WTC11 (cell line): ENCODE measurements around the gene AK8. TPM values are rescaled to one million over a fixed set of nuclear protein-coding genes. Genes with fewer than 3 reads are reported as not detected.

Experiments used
- ELF4 ChIP-seq: sonication (generic); formaldehyde crosslinking; IDR thresholded peaks from 2 replicates; pipeline ENCODE4 v1.8.1; 2022; ENCODE audit warnings: low read depth, mild to moderate bottlenecking, moderate library complexity, missing genetic modification reagents
- EMX1 ChIP-seq: fragments of 250-450 bp; sonication (Bioruptor Pico); IDR thresholded peaks from 2 replicates; pipeline ENCODE4 v1.8.0; 2021; ENCODE audit warnings: mild to moderate bottlenecking
- GTF2I ChIP-seq: fragments of 250-450 bp; sonication (Bioruptor Pico); conservative IDR thresholded peaks from 2 replicates; pipeline ENCODE4 v1.4.0; 2021; ENCODE audit warnings: mild to moderate bottlenecking
- KAT7 ChIP-seq: sonication (generic); formaldehyde crosslinking; IDR thresholded peaks from 2 replicates; pipeline ENCODE4 v1.8.1; 2023; ENCODE audit warnings: missing genetic modification reagents, mild to moderate bottlenecking, borderline replicate concordance
- NFATC4 ChIP-seq: fragments of 250-450 bp; sonication (Bioruptor Pico); IDR thresholded peaks from 2 replicates; pipeline ENCODE4 v1.9.0; 2021; ENCODE audit warnings: mild to moderate bottlenecking
- SMAD3 ChIP-seq: sonication (generic); formaldehyde crosslinking; IDR thresholded peaks from 2 replicates; pipeline ENCODE4 v1.8.0; 2022; ENCODE audit warnings: missing genetic modification reagents, mild to moderate bottlenecking, borderline replicate concordance
- USF2 ChIP-seq: sonication (generic); formaldehyde crosslinking; IDR thresholded peaks from 2 replicates; pipeline ENCODE4 v1.8.1; 2023; ENCODE audit warnings: mild to moderate bottlenecking, missing genetic modification reagents, moderate library complexity
- ZBTB21 ChIP-seq: sonication (generic); formaldehyde crosslinking; IDR thresholded peaks from 2 replicates; pipeline ENCODE4 v1.8.1; 2023; ENCODE audit warnings: mild to moderate bottlenecking, missing genetic modification reagents, borderline replicate concordance
- ZNF263 ChIP-seq: sonication (generic); formaldehyde crosslinking; IDR thresholded peaks from 2 replicates; pipeline ENCODE4 v1.8.1; 2022; ENCODE audit warnings: low read depth, mild to moderate bottlenecking, moderate library complexity, missing genetic modification reagents
- ZNF532 ChIP-seq: fragments of 250-450 bp; sonication (Bioruptor Pico); IDR thresholded peaks from 2 replicates; pipeline ENCODE4 v1.9.0; 2021; ENCODE audit warnings: mild to moderate bottlenecking, borderline replicate concordance
- total RNA-seq: library from RNA; stranded (reverse); gene quantifications from 3 replicates; pipeline ENCODE4 v1.2.3, GENCODE V29; 2021
- TF ChIP-seq, protein P1 (sequence below): sonication (generic); formaldehyde crosslinking; IDR thresholded peaks from 2 replicates; pipeline ENCODE4 v1.8.1; 2023; ENCODE audit warnings: mild to moderate bottlenecking, missing genetic modification reagents

The AK8 gene
- total RNA-seq, 1 experiment from 2014 or later: 0.48 TPM

GRCh38 chr9:132677976-132678375, 200.1 kb downstream of the AK8 start (continued):
- TF ChIP-seq GTF2I (CRISPR knock-in tag): no peak
- TF ChIP-seq ZNF263 (CRISPR knock-in tag): no peak
- no peak for TF ChIP-seq SMAD3
- TF ChIP-seq ZBTB21 (CRISPR knock-in tag): no peak
- TF ChIP-seq NFATC4 (CRISPR knock-in tag): no peak
- TF ChIP-seq, protein P1, sequence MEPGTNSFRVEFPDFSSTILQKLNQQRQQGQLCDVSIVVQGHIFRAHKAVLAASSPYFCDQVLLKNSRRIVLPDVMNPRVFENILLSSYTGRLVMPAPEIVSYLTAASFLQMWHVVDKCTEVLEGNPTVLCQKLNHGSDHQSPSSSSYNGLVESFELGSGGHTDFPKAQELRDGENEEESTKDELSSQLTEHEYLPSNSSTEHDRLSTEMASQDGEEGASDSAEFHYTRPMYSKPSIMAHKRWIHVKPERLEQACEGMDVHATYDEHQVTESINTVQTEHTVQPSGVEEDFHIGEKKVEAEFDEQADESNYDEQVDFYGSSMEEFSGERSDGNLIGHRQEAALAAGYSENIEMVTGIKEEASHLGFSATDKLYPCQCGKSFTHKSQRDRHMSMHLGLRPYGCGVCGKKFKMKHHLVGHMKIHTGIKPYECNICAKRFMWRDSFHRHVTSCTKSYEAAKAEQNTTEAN (CRISPR knock-in tag): no peak
- TF ChIP-seq ELF4 (CRISPR knock-in tag): no peak
- no peak for TF ChIP-seq KAT7
- TF ChIP-seq USF2 (CRISPR knock-in tag): no peak
- no peak for TF ChIP-seq EMX1 (CRISPR knock-in tag)
- no peak for TF ChIP-seq ZNF532 (CRISPR knock-in tag)
- TF ChIP-seq, all 79 proteins: peak for 0

Other genes with a start within 250 kb of the AK8 start
- gene DDX31, start 208.3 kb downstream of the AK8 start, total RNA-seq: 24.0 to 26.2 TPM (median 24.7 TPM) in 3 replicates
- gene GTF3C4, start 207.8 kb downstream of the AK8 start, total RNA-seq: 28.5 to 31.6 TPM (median 29.1 TPM) in 3 replicates
- gene SPACA9, start 614 bp upstream of the AK8 start, total RNA-seq: 0.48 to 1.8 TPM (median 1.5 TPM) in 3 replicates
- gene TSC1, start 66.3 kb upstream of the AK8 start, total RNA-seq: 46.4 to 53.9 TPM (median 52.9 TPM) in 3 replicates
- 0.41 to 0.78 TPM (median 0.77 TPM) in 3 replicates for gene GFI1B, start 100.4 kb upstream of the AK8 start, total RNA-seq
- 86.6 to 104 TPM (median 87.6 TPM) in 3 replicates for gene GTF3C5, start 152.7 kb upstream of the AK8 start, total RNA-seq
- 6.6 to 10.4 TPM (median 8.1 TPM) in 3 replicates for gene CEL, start 183.7 kb upstream of the AK8 start, total RNA-seq
- gene RALGDS, start 243.0 kb upstream of the AK8 start, total RNA-seq: 19.5 to 23.2 TPM (median 22.9 TPM) in 3 replicates